HL-60 (cell line): ENCODE results near the gene RFLNA.

ENCODE experiments used
- DNase-seq, 2 experiments: peaks; one replicate each; pipeline ENCODE4 v3.0.0-alpha.2; 2010 to 2020; ENCODE audit warnings: low read depth in 1 of 2, low spot score in 1 of 2
- H3K27ac ChIP-seq: fragments of 250-450 bp; sonication (Bioruptor Pico); replicated peaks from 2 replicates; pipeline ENCODE4 v1.5.1; 2020; ENCODE audit warnings: mild to moderate bottlenecking, moderate library complexity
- H3K27me3 ChIP-seq: fragments of 250-450 bp; sonication (Bioruptor Pico); 2 replicates; pipeline ENCODE4 v1.5.1; 2021; ENCODE audit warnings: mild to moderate bottlenecking, moderate library complexity; ENCODE audit not compliant: insufficient read depth, poor library complexity, severe bottlenecking
- H3K4me3 ChIP-seq: replicated peaks from 2 replicates; pipeline ENCODE4 v1.5.1; 2011; ENCODE audit warnings: mild to moderate bottlenecking, control low read depth, low read length; ENCODE audit not compliant: insufficient read depth
- GABPA ChIP-seq: IDR thresholded peaks from 2 replicates; pipeline ENCODE4 v1.6.1; 2012; ENCODE audit warnings: low read depth
- POLR2AphosphoS5 ChIP-seq: IDR thresholded peaks from 2 replicates; pipeline ENCODE4 v1.6.1; 2012; ENCODE audit warnings: low read depth
- SPI1 ChIP-seq: IDR thresholded peaks from 2 replicates; pipeline ENCODE4 v1.6.1; 2012; ENCODE audit warnings: low read depth, mild to moderate bottlenecking, borderline replicate concordance
- long read RNA-seq: library from polyadenylated mRNA; unstranded; transcript quantifications from one replicate; pipeline ENCODE4 v2.0.0, GENCODE V29; 2020
- TF ChIP-seq, protein P1 (sequence below): IDR thresholded peaks from one replicate; pipeline ENCODE4 v1.5.1; 2011; ENCODE audit warnings: low read length, control low read depth, inconsistent platforms; ENCODE audit not compliant: insufficient read depth
- TF ChIP-seq, protein P2 (sequence below): IDR thresholded peaks from 2 replicates; pipeline ENCODE4 v1.6.1; 2012; ENCODE audit warnings: low read depth; ENCODE audit not compliant: insufficient replicate concordance

The RFLNA gene, protein sequence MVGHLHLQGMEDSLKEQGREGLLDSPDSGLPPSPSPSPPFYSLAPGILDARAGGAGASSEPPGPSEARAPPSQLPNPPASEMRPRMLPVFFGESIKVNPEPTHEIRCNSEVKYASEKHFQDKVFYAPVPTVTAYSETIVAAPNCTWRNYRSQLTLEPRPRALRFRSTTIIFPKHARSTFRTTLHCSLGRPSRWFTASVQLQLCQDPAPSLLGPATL
- long read RNA-seq, partial matches to known transcripts = 0 of 3 reads
- long read RNA-seq, other reads (novel, unspliced or antisense) = 2 of 3 reads

DNA sequence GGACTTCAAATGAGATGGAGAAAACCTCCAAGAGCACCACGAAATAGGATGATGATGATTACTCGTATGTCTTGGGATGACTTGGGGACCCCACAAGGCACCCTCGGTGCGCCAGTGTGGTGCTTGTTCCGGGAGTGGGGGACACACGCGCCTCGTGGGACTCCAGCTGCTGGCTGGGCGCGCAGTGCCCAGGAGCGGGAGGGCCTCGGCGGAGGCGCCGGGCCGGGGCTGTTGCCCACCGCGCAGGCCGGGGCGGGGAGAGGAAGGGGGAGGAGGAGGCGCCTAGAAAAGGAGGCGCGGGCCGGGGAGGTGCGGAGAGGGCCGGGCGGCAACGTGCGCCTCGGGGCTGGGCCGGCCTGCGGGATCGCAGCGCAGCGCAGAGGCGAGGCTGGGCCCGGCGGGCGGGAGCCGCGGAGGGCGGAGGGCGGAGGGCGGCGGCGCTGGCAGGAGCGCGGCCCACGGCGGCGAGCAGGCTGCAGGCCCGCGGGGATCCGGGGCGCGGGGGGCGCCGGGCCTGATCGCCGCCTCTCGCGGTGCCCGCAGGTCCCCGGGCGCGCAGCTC, at the start of gene RFLNA:
Gene RFLNA (plus strand): TSS at position 314 of the 562 bp plus-strand sequence. CDS start 337 bp downstream, outside the sequence.
- TF ChIP-seq, protein P1, sequence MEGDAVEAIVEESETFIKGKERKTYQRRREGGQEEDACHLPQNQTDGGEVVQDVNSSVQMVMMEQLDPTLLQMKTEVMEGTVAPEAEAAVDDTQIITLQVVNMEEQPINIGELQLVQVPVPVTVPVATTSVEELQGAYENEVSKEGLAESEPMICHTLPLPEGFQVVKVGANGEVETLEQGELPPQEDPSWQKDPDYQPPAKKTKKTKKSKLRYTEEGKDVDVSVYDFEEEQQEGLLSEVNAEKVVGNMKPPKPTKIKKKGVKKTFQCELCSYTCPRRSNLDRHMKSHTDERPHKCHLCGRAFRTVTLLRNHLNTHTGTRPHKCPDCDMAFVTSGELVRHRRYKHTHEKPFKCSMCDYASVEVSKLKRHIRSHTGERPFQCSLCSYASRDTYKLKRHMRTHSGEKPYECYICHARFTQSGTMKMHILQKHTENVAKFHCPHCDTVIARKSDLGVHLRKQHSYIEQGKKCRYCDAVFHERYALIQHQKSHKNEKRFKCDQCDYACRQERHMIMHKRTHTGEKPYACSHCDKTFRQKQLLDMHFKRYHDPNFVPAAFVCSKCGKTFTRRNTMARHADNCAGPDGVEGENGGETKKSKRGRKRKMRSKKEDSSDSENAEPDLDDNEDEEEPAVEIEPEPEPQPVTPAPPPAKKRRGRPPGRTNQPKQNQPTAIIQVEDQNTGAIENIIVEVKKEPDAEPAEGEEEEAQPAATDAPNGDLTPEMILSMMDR = no peak
- TF ChIP-seq SPI1 (no peak), POLR2AphosphoS5 (no peak), GABPA (no peak)
- TF ChIP-seq, protein P2, sequence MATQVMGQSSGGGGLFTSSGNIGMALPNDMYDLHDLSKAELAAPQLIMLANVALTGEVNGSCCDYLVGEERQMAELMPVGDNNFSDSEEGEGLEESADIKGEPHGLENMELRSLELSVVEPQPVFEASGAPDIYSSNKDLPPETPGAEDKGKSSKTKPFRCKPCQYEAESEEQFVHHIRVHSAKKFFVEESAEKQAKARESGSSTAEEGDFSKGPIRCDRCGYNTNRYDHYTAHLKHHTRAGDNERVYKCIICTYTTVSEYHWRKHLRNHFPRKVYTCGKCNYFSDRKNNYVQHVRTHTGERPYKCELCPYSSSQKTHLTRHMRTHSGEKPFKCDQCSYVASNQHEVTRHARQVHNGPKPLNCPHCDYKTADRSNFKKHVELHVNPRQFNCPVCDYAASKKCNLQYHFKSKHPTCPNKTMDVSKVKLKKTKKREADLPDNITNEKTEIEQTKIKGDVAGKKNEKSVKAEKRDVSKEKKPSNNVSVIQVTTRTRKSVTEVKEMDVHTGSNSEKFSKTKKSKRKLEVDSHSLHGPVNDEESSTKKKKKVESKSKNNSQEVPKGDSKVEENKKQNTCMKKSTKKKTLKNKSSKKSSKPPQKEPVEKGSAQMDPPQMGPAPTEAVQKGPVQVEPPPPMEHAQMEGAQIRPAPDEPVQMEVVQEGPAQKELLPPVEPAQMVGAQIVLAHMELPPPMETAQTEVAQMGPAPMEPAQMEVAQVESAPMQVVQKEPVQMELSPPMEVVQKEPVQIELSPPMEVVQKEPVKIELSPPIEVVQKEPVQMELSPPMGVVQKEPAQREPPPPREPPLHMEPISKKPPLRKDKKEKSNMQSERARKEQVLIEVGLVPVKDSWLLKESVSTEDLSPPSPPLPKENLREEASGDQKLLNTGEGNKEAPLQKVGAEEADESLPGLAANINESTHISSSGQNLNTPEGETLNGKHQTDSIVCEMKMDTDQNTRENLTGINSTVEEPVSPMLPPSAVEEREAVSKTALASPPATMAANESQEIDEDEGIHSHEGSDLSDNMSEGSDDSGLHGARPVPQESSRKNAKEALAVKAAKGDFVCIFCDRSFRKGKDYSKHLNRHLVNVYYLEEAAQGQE = no peak
- no peak within 1 kb of the TSS for H3K4me3 ChIP-seq
- H3K27me3 ChIP-seq = peaks cover 21% of the 10 kb centered on the region
- H3K27ac ChIP-seq = no peak within 1 kb of the TSS
- no peak for DNase-seq

DNA sequence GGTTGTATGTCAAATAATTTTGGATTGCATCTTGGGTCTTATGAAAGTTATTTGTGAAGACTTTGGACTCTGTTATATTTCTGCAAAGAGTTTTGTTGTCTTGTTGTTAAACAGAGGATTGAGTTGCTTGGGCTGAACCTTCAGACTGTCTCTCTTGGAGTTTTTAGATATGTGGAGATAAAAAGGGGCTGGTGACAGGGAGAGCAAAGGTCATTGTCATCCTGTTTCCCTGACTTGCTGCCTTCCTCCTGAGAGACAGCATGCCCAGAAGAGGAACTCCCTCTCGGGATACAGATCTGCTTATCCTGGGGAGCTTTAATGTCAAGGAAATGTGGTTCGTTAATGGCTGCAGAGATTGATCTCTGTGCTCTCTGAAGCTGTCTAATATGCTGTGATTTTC, 47.6 kb upstream of the RFLNA start:
- Histone ChIP-seq H3K4me3 (no peak overlapping the region), H3K27ac (no peak overlapping the region), H3K27me3 (no peaks in the 10 kb centered on the region)
- DNase-seq = no peak
- TF ChIP-seq POLR2AphosphoS5 (no peak), SPI1 (no peak), GABPA (no peak)
- TF ChIP-seq, protein P1 = no peak
- TF ChIP-seq, protein P2 = no peak

DNA sequence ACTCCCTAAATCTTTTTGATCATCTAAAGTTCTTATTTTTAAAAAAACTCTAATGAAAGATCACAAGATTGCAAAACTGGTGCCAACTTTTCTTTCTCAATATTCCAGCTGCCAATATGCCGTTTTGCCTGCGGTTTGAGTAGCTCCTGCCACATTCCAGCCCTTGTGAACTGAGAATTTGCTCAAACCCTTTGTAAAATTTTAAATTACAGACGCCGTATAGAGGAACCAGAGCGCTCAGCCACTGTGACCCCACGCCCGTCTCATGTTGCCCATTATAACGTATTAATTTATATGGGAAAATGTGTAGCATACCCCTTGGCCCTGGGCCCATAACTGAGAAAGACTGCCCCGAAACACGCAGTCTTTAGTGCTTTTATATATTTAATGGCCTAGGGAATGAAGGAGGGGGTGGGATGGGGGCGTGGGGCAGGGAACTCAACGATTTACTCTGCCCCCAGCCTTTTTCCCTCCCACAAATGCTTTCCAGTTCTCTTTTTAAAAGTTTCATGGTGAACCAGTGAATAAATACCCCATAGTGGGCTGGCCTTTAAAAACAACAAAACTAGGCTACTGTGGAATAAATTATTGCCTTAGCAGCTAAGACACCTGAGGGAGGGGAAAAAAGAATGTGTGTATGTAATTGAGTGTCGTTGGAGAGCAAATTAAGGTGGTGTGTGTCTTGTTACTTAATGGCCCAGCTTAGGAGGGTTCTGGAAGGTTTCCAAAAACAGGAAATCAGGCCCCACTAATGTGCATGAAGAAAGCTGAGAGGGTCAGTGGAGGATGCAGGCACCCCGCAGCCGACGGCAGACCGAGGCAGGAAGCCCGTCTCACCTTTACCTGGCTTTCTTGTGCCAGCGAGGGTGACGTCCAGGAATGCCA, 45.7 kb upstream of the RFLNA start:
- no peak overlapping the region for H3K4me3 ChIP-seq
- TF ChIP-seq SPI1 (no peak), POLR2AphosphoS5 (no peak), GABPA (no peak)
- TF ChIP-seq, protein P2 = no peak
- TF ChIP-seq, protein P1 = no peak
- no peak for DNase-seq
- no peak overlapping the region for H3K27ac ChIP-seq
- no peaks in the 10 kb centered on the region for H3K27me3 ChIP-seq
